HCEC 1CT (cell line): Measurements from ENCODE around the gene TMEM273.

Experiments
- DNase-seq: peaks from one replicate; pipeline ENCODE4 v3.0.0-alpha.2; 2017

Gene TMEM273

GRCh38 chr10:49187950-49188761, at the start of gene TMEM273:
Gene TMEM273 (minus strand): TSS chr10:49188391. CDS start chr10:49188336, 55 bp downstream.
- no peak for DNase-seq

DNA sequence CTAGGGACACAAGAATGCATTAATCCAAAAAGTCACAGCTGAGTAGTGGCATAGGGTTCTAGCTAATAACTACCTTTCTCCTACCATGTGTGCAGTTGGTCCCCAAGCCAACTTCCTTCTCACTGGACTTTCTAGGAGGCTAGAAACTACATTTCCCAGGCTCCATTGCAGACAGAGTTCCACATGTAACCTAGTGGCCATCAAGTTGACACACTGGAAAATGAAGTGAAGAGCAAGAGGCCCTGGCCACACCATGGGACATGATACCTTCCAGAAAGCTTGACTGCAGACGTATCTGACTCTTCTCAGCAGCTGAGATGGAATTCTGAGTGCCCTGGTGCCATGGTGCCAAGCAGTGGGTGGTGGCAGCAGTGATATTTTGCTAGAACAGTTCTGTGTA, 49.8 kb upstream of the TMEM273 start:
- DNase-seq = no peak

DNA sequence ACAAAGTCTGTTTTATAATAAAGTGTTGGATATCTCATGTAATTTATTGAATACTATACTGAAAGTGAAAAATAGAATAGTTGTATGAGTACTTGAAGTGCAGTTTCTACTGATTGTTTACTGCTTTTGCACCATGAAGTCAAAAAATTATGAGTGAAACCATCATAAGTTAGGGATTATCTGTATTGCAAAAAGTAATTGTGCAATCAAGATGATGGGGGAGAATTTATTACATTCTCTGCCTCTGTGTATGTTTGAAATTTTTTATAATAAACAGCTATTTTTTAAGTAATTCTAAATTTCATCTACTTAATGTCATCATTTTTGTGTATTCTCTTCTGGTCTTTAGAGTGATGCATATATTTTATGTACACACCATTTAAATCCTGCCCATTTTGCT, 47.2 kb upstream of the TMEM273 start:
- no peak for DNase-seq

GRCh38 chr10:49231086-49231820, 43.1 kb upstream of the TMEM273 start:
- no peak for DNase-seq

GRCh38 chr10:49230004-49230403, 41.8 kb upstream of the TMEM273 start:
- no peak for DNase-seq

- no peak for DNase-seq
These were observed 40.5 kb upstream of the TMEM273 start for GRCh38 chr10:49228677-49229076.

DNA sequence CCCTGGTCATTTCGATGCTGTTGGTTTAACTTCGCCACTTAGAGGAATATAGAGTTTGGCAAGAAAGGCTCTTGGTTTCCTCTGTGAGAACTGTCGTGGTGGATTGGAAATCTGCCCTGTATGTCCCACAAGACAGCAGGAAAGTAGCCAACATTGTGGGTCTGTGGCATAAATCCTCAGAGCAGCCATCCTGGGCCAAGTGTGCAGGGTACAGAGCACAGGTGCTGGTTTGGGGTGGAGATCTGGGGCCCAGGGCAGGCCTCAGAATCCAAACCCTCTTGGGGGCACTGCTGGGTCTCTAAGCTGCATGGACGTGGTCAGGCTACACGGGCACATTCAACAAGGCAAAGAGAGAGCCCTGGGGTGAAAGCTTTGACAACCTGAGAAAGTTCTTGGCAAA, 39.2 kb upstream of the TMEM273 start:
- no peak for DNase-seq

- DNase-seq = no peak
These were observed 38.4 kb upstream of the TMEM273 start for GRCh38 chr10:49226594-49226993.

GRCh38 chr10:49225218-49225876, 37.2 kb upstream of the TMEM273 start:
- DNase-seq = no peak

DNA sequence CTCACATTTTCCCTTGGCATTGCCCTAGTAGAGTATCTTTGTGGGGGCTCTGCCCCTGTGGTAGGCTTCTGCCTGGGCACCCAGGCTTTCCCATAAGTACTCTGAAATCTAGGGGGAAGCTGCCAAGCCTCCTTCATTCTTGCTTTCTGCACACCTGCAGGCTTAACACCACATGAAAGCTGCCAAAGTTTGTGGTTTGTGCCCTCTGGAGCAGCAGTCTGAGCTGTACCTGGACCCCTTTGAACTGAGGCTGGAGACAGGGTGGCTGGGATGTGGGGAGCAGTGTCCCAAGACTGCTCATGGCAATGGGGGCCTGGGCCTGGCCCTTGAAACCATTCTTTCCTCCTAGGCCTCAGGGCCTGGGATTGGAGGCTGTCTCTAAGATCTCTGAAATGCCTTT, 35.0 kb upstream of the TMEM273 start:
- no peak for DNase-seq

DNA sequence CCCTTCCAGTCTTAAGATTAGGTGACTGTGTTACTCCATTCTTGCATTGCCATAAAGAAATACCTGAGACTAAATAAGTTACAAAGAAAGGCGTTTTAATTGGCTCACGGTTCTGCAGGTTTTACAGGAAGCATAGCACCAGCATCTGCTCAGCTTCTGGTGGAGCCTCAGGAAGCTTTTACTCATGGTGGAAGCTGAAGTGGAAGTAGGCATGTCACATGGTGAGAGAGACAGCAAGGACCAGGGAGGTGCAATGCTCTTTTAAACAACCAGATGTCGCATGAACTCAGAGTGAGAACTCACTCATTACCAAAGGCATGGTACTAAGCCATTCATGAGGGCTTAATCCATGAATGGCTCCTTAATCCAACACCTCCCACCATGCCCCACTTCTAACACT, 34.0 kb upstream of the TMEM273 start:
- DNase-seq = no peak

GRCh38 chr10:49220679-49221078, 32.5 kb upstream of the TMEM273 start:
- DNase-seq = no peak

DNA sequence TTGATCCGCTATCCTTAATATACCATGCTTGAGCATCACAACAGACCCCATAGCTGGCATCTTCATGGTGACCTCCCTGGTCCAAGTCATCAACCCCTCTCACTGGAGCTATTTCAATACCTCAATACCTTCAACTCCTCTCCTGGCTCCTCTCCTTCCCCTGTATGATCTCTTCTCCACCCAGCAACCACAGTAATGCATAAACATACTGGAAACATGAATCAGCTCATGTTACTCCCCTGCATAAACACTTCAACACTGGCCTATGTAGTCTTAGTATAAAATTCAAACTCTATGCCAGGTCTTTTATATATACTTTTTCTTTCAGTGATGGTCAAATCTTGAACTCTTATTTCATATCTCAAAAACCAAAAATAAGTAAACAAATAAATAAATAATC, 31.8 kb upstream of the TMEM273 start:
- no peak for DNase-seq

DNA sequence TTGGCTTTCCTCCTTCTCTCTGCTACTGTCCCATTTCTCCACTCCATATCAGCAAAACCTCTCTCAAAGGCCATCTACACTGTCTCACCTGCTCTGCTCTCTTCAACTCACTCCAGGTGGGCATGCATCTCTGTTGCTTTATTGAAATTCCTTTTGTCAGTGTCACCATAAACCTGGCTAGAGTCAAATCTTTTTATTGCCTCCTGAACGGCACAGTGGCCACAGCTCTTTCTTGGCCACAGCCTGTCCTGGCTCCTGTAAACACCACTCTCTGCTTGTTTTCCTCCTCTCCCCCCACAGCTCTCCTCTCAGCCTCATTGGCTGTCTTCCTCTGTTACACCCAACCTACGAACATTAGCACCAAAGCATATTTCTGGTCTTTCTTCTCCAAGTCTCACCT, 31.1 kb upstream of the TMEM273 start:
- no peak for DNase-seq

DNA sequence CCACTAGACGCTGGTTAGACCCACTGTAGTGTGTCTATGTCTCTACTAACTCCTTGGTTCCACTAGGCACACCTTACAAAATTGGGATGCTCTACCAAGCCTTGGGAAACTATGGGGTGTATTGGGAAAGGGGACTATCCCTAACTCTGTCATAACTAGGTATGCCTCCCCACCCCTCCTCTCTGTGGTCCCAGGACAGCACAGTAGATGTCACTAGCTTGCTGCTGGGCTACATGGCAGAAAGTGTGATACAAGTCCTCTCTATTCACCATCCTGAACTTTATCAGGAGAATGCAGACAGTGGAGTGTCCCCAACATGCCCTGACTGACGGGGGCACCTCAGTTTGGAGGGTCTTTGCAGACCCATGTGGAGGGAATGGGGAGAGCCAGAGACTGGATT, 30.3 kb upstream of the TMEM273 start:
- DNase-seq = no peak

DNA sequence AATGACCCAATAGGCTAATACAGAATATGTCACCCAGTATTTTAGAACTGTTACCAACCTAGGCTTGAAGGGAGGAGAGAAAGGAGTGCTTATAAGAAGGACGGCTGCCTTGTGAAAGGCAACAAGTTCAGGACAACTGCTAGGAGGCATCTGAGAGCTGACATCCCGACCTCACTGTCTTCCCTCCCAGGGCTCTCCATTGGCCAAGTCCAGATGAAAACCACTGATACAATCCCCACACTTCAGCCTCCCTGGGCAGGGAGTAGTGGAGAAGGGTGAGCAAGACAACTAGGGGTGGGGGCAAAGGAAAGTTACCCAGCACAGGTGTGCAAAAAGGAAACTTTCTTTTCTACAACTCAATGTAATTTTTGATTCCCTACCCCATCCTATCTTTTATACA, 29.5 kb upstream of the TMEM273 start:
- DNase-seq = no peak

DNA sequence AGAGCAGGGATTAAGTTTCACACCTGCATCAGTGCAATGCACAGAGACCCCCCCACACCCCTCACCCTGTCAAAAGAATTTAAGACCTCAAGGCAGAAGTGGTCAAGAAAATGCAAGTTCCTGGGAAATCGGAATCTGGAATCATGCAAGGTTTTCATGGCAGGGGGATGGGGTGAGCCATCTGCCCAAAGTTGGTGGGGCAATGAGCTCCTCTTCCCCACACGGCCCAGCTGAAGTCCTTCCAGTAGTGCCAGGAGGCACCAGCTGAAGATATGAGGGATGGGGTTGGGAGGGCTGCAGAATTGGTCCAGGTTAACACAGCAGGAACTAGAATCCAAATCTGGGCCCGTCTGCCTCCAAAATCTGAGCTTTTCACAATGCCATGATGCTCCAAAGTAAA, 25.0 kb upstream of the TMEM273 start:
- no peak for DNase-seq

DNA sequence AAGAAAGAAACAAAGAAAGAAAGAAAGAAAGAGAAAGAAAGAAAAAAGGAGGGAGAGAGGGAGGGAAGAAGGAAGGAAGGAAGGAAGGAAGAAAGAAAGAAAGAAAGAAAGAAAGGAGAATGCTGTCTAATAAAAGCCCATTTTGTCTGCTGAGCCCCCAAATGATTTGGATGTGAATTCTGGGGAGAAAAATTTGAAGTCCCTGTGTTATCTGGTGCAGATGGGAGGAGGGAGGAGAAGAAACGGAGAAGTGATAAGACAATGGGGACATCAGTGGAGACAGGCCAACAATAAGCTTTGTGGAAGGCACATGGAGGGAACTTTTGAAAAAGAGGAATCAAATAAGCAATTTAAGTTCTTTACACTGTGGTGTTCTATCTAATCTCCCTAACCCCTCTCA, 24.6 kb upstream of the TMEM273 start:
- no peak for DNase-seq

GRCh38 chr10:49212076-49212475, 23.9 kb upstream of the TMEM273 start:
- no peak for DNase-seq

- no peak for DNase-seq
These were observed 20.8 kb upstream of the TMEM273 start for GRCh38 chr10:49208996-49209395.

DNA sequence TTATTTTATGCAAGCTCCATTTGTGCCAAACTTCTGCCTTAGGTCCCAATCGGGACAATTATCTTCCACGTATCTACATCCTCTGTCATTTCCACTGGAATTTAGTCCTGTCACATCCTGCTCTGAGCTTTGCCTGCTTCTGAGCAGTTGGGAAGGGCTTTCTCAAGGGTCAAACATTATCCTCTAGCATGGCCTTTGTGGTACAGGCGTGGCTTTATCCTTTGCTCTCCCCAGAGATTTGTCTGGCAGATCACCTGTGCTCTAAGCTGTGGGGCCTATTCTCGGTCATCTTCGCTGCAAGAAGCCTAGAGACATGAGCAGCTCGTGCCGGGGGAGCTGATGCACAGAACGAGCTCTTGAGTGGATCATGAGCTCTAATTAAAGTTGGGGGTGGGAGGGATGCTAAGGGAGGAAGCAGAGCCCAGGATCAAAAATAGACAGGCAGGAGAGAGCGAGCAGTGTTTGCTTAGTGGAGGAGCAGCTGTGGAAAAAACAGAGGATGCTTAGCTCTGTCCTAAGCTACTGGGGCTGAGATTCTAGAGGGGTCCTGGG, 19.8 kb upstream of the TMEM273 start:
- DNase-seq = no peak

- DNase-seq = no peak
These were observed 18.9 kb upstream of the TMEM273 start for GRCh38 chr10:49207113-49207512.

- no peak for DNase-seq
These were observed 17.0 kb upstream of the TMEM273 start for GRCh38 chr10:49205206-49205605.

- no peak for DNase-seq
These were observed 15.9 kb upstream of the TMEM273 start for GRCh38 chr10:49204119-49204518.
